GM23338 (cell line): ENCODE results near the gene TMEM150A. TPM values are rescaled to one million over a fixed set of nuclear protein-coding genes. Genes with fewer than 3 reads are reported as not detected.
"Not testable (repeated sequence)": the region's sequence is repeated elsewhere in the genome, so short reads cannot be mapped to it uniquely, and the experiment has no call there.

Source experiments
- ATAC-seq: fragments of 200-7000 bp; cut with Tn5 transposase; 3 replicates; pipeline ENCODE4 v1.9.1; 2020
- DNase-seq: peaks from one replicate; pipeline ENCODE4 v3.0.0-alpha.2; 2015; ENCODE audit warnings: low spot score
- H2AFZ ChIP-seq: fragments of 200-600 bp; sonication (generic); 2 replicates; pipeline ENCODE4 v1.8.0; 2016; ENCODE audit warnings: antibody characterized with exemption, mild to moderate bottlenecking, moderate library complexity
- H3F3A ChIP-seq: fragments of 200-600 bp; sonication (generic); replicated peaks from 2 replicates; pipeline ENCODE4 v1.8.0; 2017; ENCODE audit warnings: antibody characterized with exemption, mixed run types, low read depth
- H3K27ac ChIP-seq: fragments of 200-600 bp; sonication (generic); 2 replicates; pipeline ENCODE4 v1.6.1; 2016; ENCODE audit warnings: low read depth
- H3K27me3 ChIP-seq: fragments of 200-600 bp; sonication (generic); 2 replicates; pipeline ENCODE4 v1.8.0; 2016; ENCODE audit warnings: mild to moderate bottlenecking, mixed run types, moderate library complexity; ENCODE audit not compliant: insufficient read depth
- H3K36me3 ChIP-seq: fragments of 200-600 bp; sonication (generic); 2 replicates; pipeline ENCODE4 v1.8.0; 2016; ENCODE audit warnings: mild to moderate bottlenecking; ENCODE audit not compliant: insufficient read depth
- H3K4me1 ChIP-seq: fragments of 200-600 bp; sonication (generic); 2 replicates; pipeline ENCODE4 v1.8.0; 2016; ENCODE audit warnings: mild to moderate bottlenecking, moderate library complexity; ENCODE audit not compliant: insufficient read depth
- H3K4me2 ChIP-seq: fragments of 200-600 bp; sonication (generic); 2 replicates; pipeline ENCODE4 v1.7.1; 2017; ENCODE audit warnings: mixed run types
- H3K4me3 ChIP-seq: fragments of 200-600 bp; sonication (generic); 2 replicates; pipeline ENCODE4 v1.6.1; 2016; ENCODE audit warnings: mixed run types
- H3K79me2 ChIP-seq: fragments of 200-600 bp; sonication (generic); replicated peaks from 2 replicates; pipeline ENCODE4 v1.8.0; 2017; ENCODE audit warnings: mild to moderate bottlenecking; ENCODE audit not compliant: insufficient read depth
- H3K9me2 ChIP-seq: fragments of 200-600 bp; sonication (generic); 2 replicates; pipeline ENCODE4 v1.8.0; 2017; ENCODE audit not compliant: insufficient read depth
- H4K20me1 ChIP-seq: fragments of 200-600 bp; sonication (generic); replicated peaks from 2 replicates; pipeline ENCODE4 v1.8.0; 2017; ENCODE audit warnings: mild to moderate bottlenecking; ENCODE audit not compliant: insufficient read depth
- H3K27ac Mint-ChIP-seq: 2 replicates; pipeline ENCODE4 v1.8.0; 2020; ENCODE audit warnings: inconsistent platforms, mild to moderate bottlenecking, moderate library complexity, mixed read lengths
- H3K27me3 Mint-ChIP-seq: 3 replicates; pipeline ENCODE4 v1.8.0; 2022; ENCODE audit warnings: low read depth, mild to moderate bottlenecking, moderate library complexity, mixed read lengths, inconsistent platforms; ENCODE audit not compliant: insufficient read depth, poor library complexity
- H3K36me3 Mint-ChIP-seq: 3 replicates; pipeline ENCODE4 v1.8.0; 2021; ENCODE audit warnings: low read depth, mild to moderate bottlenecking, inconsistent platforms, moderate library complexity, mixed read lengths
- H3K4me1 Mint-ChIP-seq: 3 replicates; pipeline ENCODE4 v1.8.0; 2020; ENCODE audit warnings: mild to moderate bottlenecking, inconsistent platforms, mixed read lengths
- H3K4me3 Mint-ChIP-seq: 3 replicates; pipeline ENCODE4 v1.8.0; 2021; ENCODE audit warnings: moderate library complexity, mild to moderate bottlenecking, inconsistent platforms, mixed read lengths
- H3K9me3 Mint-ChIP-seq: 3 replicates; pipeline ENCODE4 v1.8.0; 2020; ENCODE audit warnings: moderate library complexity, mild to moderate bottlenecking, inconsistent platforms, mixed read lengths
- CTCF ChIP-seq, 2 experiments: fragments of 200-600 bp in 1 of 2; sonication (generic) in 1 of 2; conservative IDR thresholded peaks; 2 replicates each; pipeline versions ENCODE4 v1.5.1 to v1.6.1; 2016 to 2017; ENCODE audit warnings: antibody characterized with exemption in 2 of 2, low read depth in 2 of 2, mild to moderate bottlenecking in 2 of 2, moderate library complexity in 1 of 2
- ETS1 ChIP-seq: IDR thresholded peaks from 2 replicates; pipeline ENCODE4 v1.6.1; 2016; ENCODE audit warnings: antibody characterized with exemption
- EZH2phosphoT487 ChIP-seq: fragments of 200-600 bp; sonication (generic); IDR thresholded peaks from one replicate; pipeline ENCODE4 v1.8.1; 2018; ENCODE audit warnings: antibody characterized with exemption; ENCODE audit not compliant: unreplicated experiment
- JUNB ChIP-seq: IDR thresholded peaks from one replicate; pipeline ENCODE4 v1.6.1; 2016; ENCODE audit warnings: antibody characterized with exemption; ENCODE audit not compliant: unreplicated experiment
- NANOG ChIP-seq: IDR thresholded peaks from 2 replicates; pipeline ENCODE4 v1.6.1; 2016; ENCODE audit warnings: antibody characterized with exemption, borderline replicate concordance
- POLR2AphosphoS5 ChIP-seq: IDR thresholded peaks from 2 replicates; pipeline ENCODE4 v1.6.1; 2016; ENCODE audit warnings: antibody characterized with exemption, low read depth
- STAT1 ChIP-seq: IDR thresholded peaks from one replicate; pipeline ENCODE4 v1.6.1; 2016; ENCODE audit warnings: antibody characterized with exemption; ENCODE audit not compliant: unreplicated experiment
- ZNF331 ChIP-seq: fragments of 250-450 bp; sonication (Bioruptor Pico); IDR thresholded peaks from 2 replicates; pipeline ENCODE4 v1.5.0; 2020; ENCODE audit warnings: low read depth, mild to moderate bottlenecking, moderate library complexity
- ZNF462 ChIP-seq: fragments of 250-450 bp; sonication (Bioruptor Pico); IDR thresholded peaks from 2 replicates; pipeline ENCODE4 v1.5.0; 2020; ENCODE audit warnings: mild to moderate bottlenecking, moderate library complexity
- polyA plus RNA-seq: library from polyadenylated mRNA; unstranded; fragments of >200 nt; fragmentation: Nextera tagmentation; extraction: Ambion mirVana; gene quantifications from 2 replicates; pipeline ENCODE4 v1.2.1, GENCODE V29; 2016
- total RNA-seq: library from RNA; depleted of rRNA; stranded (reverse); fragments of >200 nt; shearing (Covaris generic); gene quantifications from 2 replicates; pipeline ENCODE4 v1.2.3, GENCODE V29; 2014

TMEM150A gene
- total and polyA plus RNA-seq, 2 experiments from 2014 or later: 16.4 to 27.9 TPM

- no peak overlapping the region for H3K4me3 Mint-ChIP-seq
- Histone ChIP-seq H3K27ac (no peak overlapping the region), H4K20me1 (0 out of 2 replicates have a peak, but pooled peaks cover 5% of the 10 kb centered on the region), H2AFZ (no peak overlapping the region), H3K27me3 (no peaks in the 10 kb centered on the region), H3F3A (no peaks in the 10 kb centered on the region), H3K4me1 (peaks cover 6% of the 10 kb centered on the region), H3K79me2 (peaks cover 14% of the 10 kb centered on the region), H3K9me2 (no peaks in the 10 kb centered on the region), H3K4me3 (no peak overlapping the region), H3K4me2 (no peak overlapping the region), H3K36me3 (no peaks in the 10 kb centered on the region; the same call in 1 of the 2 replicates)
- peaks cover 8% of the 10 kb centered on the region; the same call in 2 of the 3 replicates for H3K4me1 Mint-ChIP-seq
- no peaks in the 10 kb centered on the region for H3K9me3 Mint-ChIP-seq
- peaks cover 10% of the 10 kb centered on the region for H3K27me3 Mint-ChIP-seq
- TF ChIP-seq JUNB (no peak), NANOG (no peak), POLR2AphosphoS5 (no peak), EZH2phosphoT487 (no peak), CTCF (conservative IDR thresholded peaks at IDR 0.05; ENCODE audit: low read depth in 2 of 2) (no peak), STAT1 (no peak), ZNF462 (no peak), ZNF331 (no peak), ETS1 (no peak)
- H3K27ac Mint-ChIP-seq: no peak overlapping the region
- H3K36me3 Mint-ChIP-seq: peaks cover 3% of the 10 kb centered on the region; the same call in 1 of the 3 replicates
- DNase-seq (no peak), ATAC-seq (no peak)
Measured at GRCh38 chr2:85593023-85593422, 9.5 kb downstream of the TMEM150A start.

- H3K4me3 ChIP-seq, H3K36me3 Mint-ChIP-seq, H3K27me3 ChIP-seq, H3K36me3 ChIP-seq, H3F3A ChIP-seq, H3K27me3 Mint-ChIP-seq, H4K20me1 ChIP-seq, H3K4me3 Mint-ChIP-seq, H3K27ac ChIP-seq, H3K4me1 ChIP-seq, H2AFZ ChIP-seq, H3K9me3 Mint-ChIP-seq, H3K27ac Mint-ChIP-seq, H3K4me1 Mint-ChIP-seq, ATAC-seq, H3K4me2 ChIP-seq, DNase-seq, H3K9me2 ChIP-seq: not testable (repeated sequence)
- H3K79me2 ChIP-seq: peaks cover 14% of the 10 kb centered on the region
Measured at GRCh38 chr2:85592299-85592698, 10.2 kb downstream of the TMEM150A start.
